SU-DHL-6 (cell line): ENCODE measurements around the gene PRKN.

Experiments
- H2AFZ ChIP-seq: fragments of 200-600 bp; sonication (generic); 2 replicates; pipeline ENCODE4 v1.6.1; 2014; ENCODE audit warnings: low read depth, mild to moderate bottlenecking, moderate library complexity, mixed read lengths, antibody characterized with exemption, low read length; ENCODE audit not compliant: severe bottlenecking
- H3F3A ChIP-seq: fragments of 200-600 bp; shearing (Covaris generic); 2 replicates; pipeline ENCODE4 v1.6.0; 2016; ENCODE audit warnings: antibody characterized with exemption, mild to moderate bottlenecking; ENCODE audit not compliant: insufficient read depth
- H3K27ac ChIP-seq: fragments of 200-600 bp; sonication (generic); 2 replicates; pipeline ENCODE4 v1.5.1; 2016; ENCODE audit warnings: low read depth, mild to moderate bottlenecking, low read length, moderate library complexity, mixed read lengths
- H3K27me3 ChIP-seq: fragments of 200-600 bp; sonication (generic), shearing (Covaris generic); 2 replicates; pipeline ENCODE4 v1.6.0; 2014; ENCODE audit warnings: mild to moderate bottlenecking, low read length
- H3K36me3 ChIP-seq: fragments of 200-600 bp; sonication (generic); 2 replicates; pipeline ENCODE4 v1.6.1; 2014; ENCODE audit warnings: mild to moderate bottlenecking, low read length, mixed read lengths
- H3K4me2 ChIP-seq: fragments of 300-600, 200-600 bp; shearing (Covaris generic), sonication (generic); 2 replicates; pipeline ENCODE4 v1.6.0; 2014; ENCODE audit warnings: low read length, low read depth, mild to moderate bottlenecking; ENCODE audit not compliant: poor library complexity, severe bottlenecking
- H3K4me3 ChIP-seq: fragments of 200-600 bp; sonication (generic); 2 replicates; pipeline ENCODE4 v1.5.1; 2014; ENCODE audit warnings: antibody characterized with exemption, low read length, mild to moderate bottlenecking, mixed read lengths; ENCODE audit not compliant: insufficient read depth, poor library complexity, severe bottlenecking
- H3K79me2 ChIP-seq: fragments of 200-600 bp; sonication (generic); 2 replicates; pipeline ENCODE4 v1.6.1; 2014; ENCODE audit warnings: mild to moderate bottlenecking, low read length, moderate library complexity; ENCODE audit not compliant: insufficient read depth
- H3K9ac ChIP-seq: fragments of 200-600 bp; sonication (generic); 2 replicates; pipeline ENCODE4 v1.7.0; 2014; ENCODE audit warnings: mild to moderate bottlenecking, low read length
- H3K9me2 ChIP-seq: fragments of 200-600 bp; sonication (generic); replicated peaks from 2 replicates; pipeline ENCODE4 v1.6.1; 2014; ENCODE audit warnings: low read length; ENCODE audit not compliant: insufficient read depth
- H3K9me3 ChIP-seq: fragments of 200-600 bp; sonication (generic); 2 replicates; pipeline ENCODE4 v1.6.1; 2014; ENCODE audit warnings: low read length, mixed read lengths; ENCODE audit not compliant: insufficient read depth
- H4K20me1 ChIP-seq: fragments of 200-600 bp; sonication (generic); 2 replicates; pipeline ENCODE4 v1.6.1; 2014; ENCODE audit warnings: low read depth, mild to moderate bottlenecking, antibody characterized with exemption, low read length, moderate library complexity, mixed read lengths
- EZH2phosphoT487 ChIP-seq: fragments of 200-600 bp; sonication (generic), shearing (Covaris generic); conservative IDR thresholded peaks from 2 replicates; pipeline ENCODE4 v1.6.1; 2018; ENCODE audit warnings: mild to moderate bottlenecking, antibody characterized with exemption, low read length, moderate library complexity, mixed read lengths
- TF ChIP-seq, protein P1 (sequence below): fragments of 200-600 bp; sonication (generic); IDR thresholded peaks from one replicate; pipeline ENCODE4 v1.5.1; 2017; ENCODE audit warnings: antibody characterized with exemption, mild to moderate bottlenecking, low read length, moderate library complexity; ENCODE audit not compliant: insufficient read depth, poor library complexity, severe bottlenecking

The PRKN gene

DNA sequence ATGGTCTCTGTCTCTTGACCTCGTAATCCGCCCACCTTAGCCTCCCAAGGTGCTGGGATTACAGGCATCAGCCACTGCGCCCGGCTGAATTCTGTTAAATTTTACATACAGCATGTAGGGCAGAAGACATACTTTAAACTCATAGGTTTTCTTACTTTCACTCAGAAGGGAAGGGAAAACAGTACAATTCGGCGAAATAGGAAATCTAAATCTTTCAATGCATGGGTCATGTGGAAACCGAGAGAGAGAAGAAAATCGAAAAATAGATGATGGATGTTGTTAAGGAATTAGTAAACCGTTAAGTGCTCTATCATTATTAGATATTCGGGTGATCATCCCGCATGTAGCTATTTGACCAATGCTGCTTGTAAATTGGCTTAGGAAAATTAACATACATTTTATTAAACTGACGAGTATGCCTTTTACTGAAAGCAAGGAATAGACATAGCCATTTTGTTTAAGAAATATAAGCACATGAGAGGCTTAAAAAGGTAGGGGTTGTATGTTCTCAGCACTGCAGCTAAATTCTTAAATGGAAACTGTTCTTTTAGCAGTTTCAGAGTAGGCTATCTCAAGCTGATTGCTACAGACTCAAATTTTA is 1289.0 kb downstream of the PRKN start:
- no peaks in the 10 kb centered on the region for H3F3A ChIP-seq
- no peaks in the 10 kb centered on the region for H3K9me2 ChIP-seq
- no peak overlapping the region for H3K9ac ChIP-seq
- no peak overlapping the region for H2AFZ ChIP-seq
- H3K79me2 ChIP-seq, result no peaks in the 10 kb centered on the region
- H3K27ac ChIP-seq, result no peak overlapping the region
- H3K4me2 ChIP-seq, result no peak overlapping the region
- no peaks in the 10 kb centered on the region for H4K20me1 ChIP-seq
- TF ChIP-seq, protein P1, sequence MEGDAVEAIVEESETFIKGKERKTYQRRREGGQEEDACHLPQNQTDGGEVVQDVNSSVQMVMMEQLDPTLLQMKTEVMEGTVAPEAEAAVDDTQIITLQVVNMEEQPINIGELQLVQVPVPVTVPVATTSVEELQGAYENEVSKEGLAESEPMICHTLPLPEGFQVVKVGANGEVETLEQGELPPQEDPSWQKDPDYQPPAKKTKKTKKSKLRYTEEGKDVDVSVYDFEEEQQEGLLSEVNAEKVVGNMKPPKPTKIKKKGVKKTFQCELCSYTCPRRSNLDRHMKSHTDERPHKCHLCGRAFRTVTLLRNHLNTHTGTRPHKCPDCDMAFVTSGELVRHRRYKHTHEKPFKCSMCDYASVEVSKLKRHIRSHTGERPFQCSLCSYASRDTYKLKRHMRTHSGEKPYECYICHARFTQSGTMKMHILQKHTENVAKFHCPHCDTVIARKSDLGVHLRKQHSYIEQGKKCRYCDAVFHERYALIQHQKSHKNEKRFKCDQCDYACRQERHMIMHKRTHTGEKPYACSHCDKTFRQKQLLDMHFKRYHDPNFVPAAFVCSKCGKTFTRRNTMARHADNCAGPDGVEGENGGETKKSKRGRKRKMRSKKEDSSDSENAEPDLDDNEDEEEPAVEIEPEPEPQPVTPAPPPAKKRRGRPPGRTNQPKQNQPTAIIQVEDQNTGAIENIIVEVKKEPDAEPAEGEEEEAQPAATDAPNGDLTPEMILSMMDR, result no peak
- no peak for TF ChIP-seq EZH2phosphoT487
- H3K27me3 ChIP-seq, result no peaks in the 10 kb centered on the region
- H3K4me3 ChIP-seq, result no peak overlapping the region
- H3K9me3 ChIP-seq, result no peaks in the 10 kb centered on the region
- no peaks in the 10 kb centered on the region for H3K36me3 ChIP-seq

DNA sequence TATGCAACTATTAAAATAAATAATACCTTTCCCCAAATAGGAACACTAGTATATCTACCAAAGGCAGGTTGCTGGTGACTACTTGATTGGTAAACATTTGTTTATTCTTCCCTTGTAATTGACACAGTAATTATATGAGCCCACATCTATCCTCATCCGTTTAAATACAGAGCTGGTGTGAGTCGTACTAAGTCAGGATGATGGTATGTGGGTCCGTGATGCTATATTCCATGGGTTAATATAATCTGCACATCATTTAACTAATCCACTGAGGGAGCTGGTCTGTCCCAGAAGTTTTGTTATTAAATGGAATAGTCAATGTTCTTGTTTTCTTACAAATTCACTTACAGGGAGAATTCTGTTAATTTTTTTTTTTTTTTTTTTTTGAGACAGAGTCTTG is 1289.7 kb downstream of the PRKN start:
- H3K9me2 ChIP-seq, result no peaks in the 10 kb centered on the region
- no peak overlapping the region for H3K4me3 ChIP-seq
- no peaks in the 10 kb centered on the region for H4K20me1 ChIP-seq
- TF ChIP-seq, protein P1, result no peak
- TF ChIP-seq EZH2phosphoT487, result no peak
- H2AFZ ChIP-seq, result no peak overlapping the region
- H3F3A ChIP-seq, result no peaks in the 10 kb centered on the region
- no peaks in the 10 kb centered on the region for H3K79me2 ChIP-seq
- no peaks in the 10 kb centered on the region for H3K36me3 ChIP-seq
- no peak overlapping the region for H3K27ac ChIP-seq
- no peaks in the 10 kb centered on the region for H3K9me3 ChIP-seq
- no peaks in the 10 kb centered on the region for H3K27me3 ChIP-seq
- no peak overlapping the region for H3K9ac ChIP-seq
- no peak overlapping the region for H3K4me2 ChIP-seq

DNA sequence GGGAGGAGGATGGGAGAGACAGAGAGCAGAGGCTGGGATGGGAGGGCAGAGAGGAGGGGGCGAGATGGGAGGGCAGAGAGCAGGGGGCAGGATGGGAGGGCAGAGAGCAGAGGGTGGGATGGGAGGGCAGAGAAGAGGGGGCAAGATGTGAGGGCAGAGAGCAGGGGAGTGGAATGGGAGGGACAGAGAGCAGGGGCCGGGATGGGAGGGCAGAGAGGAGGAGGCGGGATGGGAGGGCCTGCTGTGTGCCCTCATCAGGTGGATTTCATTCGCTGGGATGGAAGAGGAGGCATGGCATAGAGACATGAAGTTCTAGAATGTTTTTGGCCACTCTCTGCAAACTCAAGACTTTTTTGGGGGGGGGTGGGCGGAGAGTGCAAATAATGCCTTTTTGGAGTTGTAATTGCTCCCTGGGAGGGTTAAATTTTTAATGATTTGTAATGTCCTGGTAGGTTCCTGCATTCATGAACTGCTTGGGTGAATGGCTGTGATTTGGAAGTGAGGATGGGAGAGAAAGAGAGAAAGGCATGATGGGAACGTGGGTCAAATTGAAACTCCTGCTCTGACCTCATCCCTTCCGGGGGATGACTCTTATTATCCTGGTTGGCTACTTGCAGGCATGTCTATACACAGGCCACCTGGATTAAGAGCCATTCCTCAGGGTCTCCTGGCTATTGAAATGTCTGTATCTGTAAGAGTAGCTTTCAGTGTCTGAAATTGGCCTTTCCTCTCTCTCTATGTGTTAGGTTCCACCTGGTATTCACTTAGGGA is 1291.3 kb downstream of the PRKN start:
- no peak overlapping the region for H3K4me2 ChIP-seq
- no peaks in the 10 kb centered on the region for H3K27me3 ChIP-seq
- H2AFZ ChIP-seq, result no peak overlapping the region
- H3K9me2 ChIP-seq, result no peaks in the 10 kb centered on the region
- H3K9ac ChIP-seq, result no peak overlapping the region
- no peaks in the 10 kb centered on the region for H3F3A ChIP-seq
- H3K79me2 ChIP-seq, result no peaks in the 10 kb centered on the region
- H3K36me3 ChIP-seq, result no peaks in the 10 kb centered on the region
- H3K9me3 ChIP-seq, result no peaks in the 10 kb centered on the region
- no peak overlapping the region for H3K4me3 ChIP-seq
- TF ChIP-seq, protein P1, result no peak
- TF ChIP-seq EZH2phosphoT487, result no peak
- no peak overlapping the region for H3K27ac ChIP-seq
- no peaks in the 10 kb centered on the region for H4K20me1 ChIP-seq
